C4-2B (cell line): ENCODE results near the gene ADAM20.

Source experiments
- ZFX ChIP-seq: fragments of 450-650 bp; IDR thresholded peaks from 2 replicates; pipeline ENCODE4 v1.6.1; 2017
- TF ChIP-seq, protein P1 (sequence below): fragments of 450-650 bp; conservative IDR thresholded peaks from 2 replicates; pipeline ENCODE4 v1.5.1; 2017; ENCODE audit warnings: mild to moderate bottlenecking

GRCh38 chr14:70571139-70571538, 36.3 kb upstream of the ADAM20 start:
- TF ChIP-seq, protein P1, sequence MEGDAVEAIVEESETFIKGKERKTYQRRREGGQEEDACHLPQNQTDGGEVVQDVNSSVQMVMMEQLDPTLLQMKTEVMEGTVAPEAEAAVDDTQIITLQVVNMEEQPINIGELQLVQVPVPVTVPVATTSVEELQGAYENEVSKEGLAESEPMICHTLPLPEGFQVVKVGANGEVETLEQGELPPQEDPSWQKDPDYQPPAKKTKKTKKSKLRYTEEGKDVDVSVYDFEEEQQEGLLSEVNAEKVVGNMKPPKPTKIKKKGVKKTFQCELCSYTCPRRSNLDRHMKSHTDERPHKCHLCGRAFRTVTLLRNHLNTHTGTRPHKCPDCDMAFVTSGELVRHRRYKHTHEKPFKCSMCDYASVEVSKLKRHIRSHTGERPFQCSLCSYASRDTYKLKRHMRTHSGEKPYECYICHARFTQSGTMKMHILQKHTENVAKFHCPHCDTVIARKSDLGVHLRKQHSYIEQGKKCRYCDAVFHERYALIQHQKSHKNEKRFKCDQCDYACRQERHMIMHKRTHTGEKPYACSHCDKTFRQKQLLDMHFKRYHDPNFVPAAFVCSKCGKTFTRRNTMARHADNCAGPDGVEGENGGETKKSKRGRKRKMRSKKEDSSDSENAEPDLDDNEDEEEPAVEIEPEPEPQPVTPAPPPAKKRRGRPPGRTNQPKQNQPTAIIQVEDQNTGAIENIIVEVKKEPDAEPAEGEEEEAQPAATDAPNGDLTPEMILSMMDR, result no peak
- TF ChIP-seq ZFX, result no peak
